Progenitor cell of endocrine pancreas (in vitro differentiated cells): ENCODE data around the gene PTPRD. TPM values are rescaled to one million over a fixed set of nuclear protein-coding genes. Genes with fewer than 3 reads are reported as not detected.
"Not testable (repeated sequence)": the region's sequence is repeated elsewhere in the genome, so short reads cannot be mapped to it uniquely, and the experiment has no call there.

ENCODE experiments used
- DNase-seq: peaks from one replicate; pipeline ENCODE4 v3.0.0; 2021; ENCODE audit warnings: low spot score; ENCODE audit not compliant: unreplicated experiment
- H3K27ac Mint-ChIP-seq: 2 replicates; pipeline ENCODE4 v1.8.0; 2021; ENCODE audit warnings: mild to moderate bottlenecking, moderate library complexity, mixed read lengths
- H3K27me3 Mint-ChIP-seq: 2 replicates; pipeline ENCODE4 v1.8.0; 2021; ENCODE audit warnings: mixed read lengths
- H3K36me3 Mint-ChIP-seq: 2 replicates; pipeline ENCODE4 v1.8.0; 2022; ENCODE audit warnings: mixed read lengths; ENCODE audit not compliant: insufficient read depth
- H3K4me1 Mint-ChIP-seq: 2 replicates; pipeline ENCODE4 v1.8.0; 2021; ENCODE audit warnings: low read depth, mixed read lengths
- H3K4me3 Mint-ChIP-seq: 2 replicates; pipeline ENCODE4 v1.8.0; 2021; ENCODE audit warnings: low read depth, mild to moderate bottlenecking, moderate library complexity, mixed read lengths
- H3K9me3 Mint-ChIP-seq: 2 replicates; pipeline ENCODE4 v1.8.0; 2021; ENCODE audit warnings: low read depth, mixed read lengths
- CTCF ChIP-seq: fragments of 200-600 bp; sonication (generic); IDR thresholded peaks from one replicate; pipeline ENCODE4 v1.5.0; 2021; ENCODE audit warnings: antibody characterized with exemption, mild to moderate bottlenecking; ENCODE audit not compliant: unreplicated experiment
- total RNA-seq: library from RNA; stranded (reverse); gene quantifications from 2 replicates; pipeline ENCODE4 v1.2.1, GENCODE V29; 2021

PTPRD gene
- total RNA-seq, 1 donor from 2014 or later: 124 TPM

GRCh38 chr9:8924562-8924961 is 1688.2 kb downstream of the PTPRD start:
- Mint-ChIP-seq H3K9me3 (peaks cover 4% of the 10 kb centered on the region), H3K4me3 (no peak overlapping the region), H3K36me3 (no peaks in the 10 kb centered on the region), H3K27ac (no peak overlapping the region), H3K4me1 (no peaks in the 10 kb centered on the region), H3K27me3 (no peaks in the 10 kb centered on the region)
- no peak for DNase-seq
- no peak for TF ChIP-seq CTCF

GRCh38 chr9:8920478-8921183 is 1692.2 kb downstream of the PTPRD start:
- H3K9me3 Mint-ChIP-seq, H3K4me3 Mint-ChIP-seq, H3K36me3 Mint-ChIP-seq: not testable (repeated sequence)

GRCh38 chr9:8917956-8918739 is 1694.7 kb downstream of the PTPRD start:
- no peak for TF ChIP-seq CTCF

More at GRCh38 chr9:8920478-8921183, 1692.2 kb downstream of the PTPRD start:
- H3K27ac Mint-ChIP-seq, H3K4me1 Mint-ChIP-seq, DNase-seq, H3K27me3 Mint-ChIP-seq: not testable (repeated sequence)

GRCh38 chr9:8916771-8917170 is 1696.0 kb downstream of the PTPRD start:
- no peaks in the 10 kb centered on the region for H3K4me1 Mint-ChIP-seq
- H3K27me3 Mint-ChIP-seq: no peaks in the 10 kb centered on the region
- no peaks in the 10 kb centered on the region for H3K36me3 Mint-ChIP-seq
- no peak for TF ChIP-seq CTCF
- no peak overlapping the region for H3K27ac Mint-ChIP-seq
- H3K9me3 Mint-ChIP-seq: no peaks in the 10 kb centered on the region
- no peak overlapping the region for H3K4me3 Mint-ChIP-seq
- no peak for DNase-seq

More at GRCh38 chr9:8917956-8918739, 1694.7 kb downstream of the PTPRD start:
- Mint-ChIP-seq H3K9me3 (no peaks in the 10 kb centered on the region), H3K4me3 (no peak overlapping the region), H3K4me1 (no peaks in the 10 kb centered on the region), H3K36me3 (no peaks in the 10 kb centered on the region), H3K27me3 (no peaks in the 10 kb centered on the region), H3K27ac (no peak overlapping the region)
- no peak for DNase-seq

GRCh38 chr9:8907868-8908267 is 1704.9 kb downstream of the PTPRD start:
- Mint-ChIP-seq H3K4me1 (no peaks in the 10 kb centered on the region), H3K27me3 (no peaks in the 10 kb centered on the region), H3K27ac (no peak overlapping the region), H3K9me3 (peaks cover 3% of the 10 kb centered on the region), H3K4me3 (no peak overlapping the region), H3K36me3 (no peaks in the 10 kb centered on the region)
- DNase-seq: no peak
- TF ChIP-seq CTCF: no peak

- DNase-seq: no peak
- H3K27ac Mint-ChIP-seq: no peak overlapping the region
- H3K4me3 Mint-ChIP-seq: no peak overlapping the region
- TF ChIP-seq CTCF: no peak
- H3K4me1 Mint-ChIP-seq: no peaks in the 10 kb centered on the region
- peaks cover 3% of the 10 kb centered on the region for H3K9me3 Mint-ChIP-seq
- H3K36me3 Mint-ChIP-seq: no peaks in the 10 kb centered on the region
- no peaks in the 10 kb centered on the region for H3K27me3 Mint-ChIP-seq
Measured at GRCh38 chr9:8905731-8906130, 1707.1 kb downstream of the PTPRD start.
